Naive thymus-derived CD8-positive, alpha-beta T cell (primary cell): ENCODE results near the gene PTK6. TPM values are rescaled to one million over a fixed set of nuclear protein-coding genes. Genes with fewer than 3 reads are reported as not detected.
"Not testable (repeated sequence)": the region's sequence is repeated elsewhere in the genome, so short reads cannot be mapped to it uniquely, and the experiment has no call there.

Experiments used
- ATAC-seq, 2 donors: fragments of 150-1000 bp; cut with Tn5 transposase in 1 of 2; sonication (Bioruptor Pico), chemical (Tn5 transposase) in 1 of 2; 1 replicate in 1 of 2; 2 replicates in 1 of 2; pipeline ENCODE4 v1.10.0; 2021; ENCODE audit warnings: mild to moderate bottlenecking in 2 of 2, moderate library complexity in 2 of 2
- POLR2A ChIA-PET: fragments of 350-600 bp; sonication (Branson Sonifier 250); formaldehyde crosslinking; loops from one replicate; lab custom pipeline; 2021; ENCODE audit warnings: antibody characterized with exemption; lab: Charles Lee
- DNase-seq, 10 donors: peaks; one replicate each; pipeline versions ENCODE4 v3.0.0 to v3.0.0-alpha.2; 2020 to 2022
- H3K27ac Mint-ChIP-seq, 10 donors: one replicate each; pipeline ENCODE4 v1.8.0; 2020 to 2022; ENCODE audit warnings: mild to moderate bottlenecking in 10 of 10, mixed read lengths in 10 of 10, moderate library complexity in 4 of 10, inconsistent platforms in 1 of 10
- H3K27me3 Mint-ChIP-seq, 5 donors: one replicate each; pipeline ENCODE4 v1.8.0; 2021 to 2022; ENCODE audit warnings: mixed read lengths in 5 of 5
- H3K36me3 Mint-ChIP-seq, 3 donors: one replicate each; pipeline ENCODE4 v1.8.0; 2020 to 2022; ENCODE audit warnings: mixed read lengths in 3 of 3, mild to moderate bottlenecking in 2 of 3, inconsistent platforms in 1 of 3
- H3K4me1 Mint-ChIP-seq, 4 donors: one replicate each; pipeline ENCODE4 v1.8.0; 2021 to 2022; ENCODE audit warnings: mixed read lengths in 4 of 4
- H3K4me3 Mint-ChIP-seq, 10 donors: one replicate each; pipeline ENCODE4 v1.8.0; 2020 to 2022; ENCODE audit warnings: mild to moderate bottlenecking in 10 of 10, mixed read lengths in 10 of 10, moderate library complexity in 6 of 10, inconsistent platforms in 1 of 10
- H3K9me3 Mint-ChIP-seq, 9 donors: one replicate each; pipeline ENCODE4 v1.8.0; 2020 to 2022; ENCODE audit warnings: mixed read lengths in 9 of 9, mild to moderate bottlenecking in 3 of 9, inconsistent platforms in 1 of 9, moderate library complexity in 1 of 9
- polyA plus RNA-seq, 3 donors: library from polyadenylated mRNA; unstranded; fragments of 300-500 nt; fragmentation: Illumina TruSeq; gene quantifications; one replicate each; pipeline ENCODE4 v1.2.3, GENCODE V29; 2021
- total RNA-seq, 8 experiments: library from RNA in 2 of 8; stranded (reverse) in 2 of 8; gene quantifications; one replicate each; pipeline ENCODE4 v1.2.3 and lab custom pipeline; 2021 to 2026

PTK6 gene
- total and polyA plus RNA-seq, 5 experiments from 2014 or later = 0.09 to 0.44 (median 0.16) TPM

DNA sequence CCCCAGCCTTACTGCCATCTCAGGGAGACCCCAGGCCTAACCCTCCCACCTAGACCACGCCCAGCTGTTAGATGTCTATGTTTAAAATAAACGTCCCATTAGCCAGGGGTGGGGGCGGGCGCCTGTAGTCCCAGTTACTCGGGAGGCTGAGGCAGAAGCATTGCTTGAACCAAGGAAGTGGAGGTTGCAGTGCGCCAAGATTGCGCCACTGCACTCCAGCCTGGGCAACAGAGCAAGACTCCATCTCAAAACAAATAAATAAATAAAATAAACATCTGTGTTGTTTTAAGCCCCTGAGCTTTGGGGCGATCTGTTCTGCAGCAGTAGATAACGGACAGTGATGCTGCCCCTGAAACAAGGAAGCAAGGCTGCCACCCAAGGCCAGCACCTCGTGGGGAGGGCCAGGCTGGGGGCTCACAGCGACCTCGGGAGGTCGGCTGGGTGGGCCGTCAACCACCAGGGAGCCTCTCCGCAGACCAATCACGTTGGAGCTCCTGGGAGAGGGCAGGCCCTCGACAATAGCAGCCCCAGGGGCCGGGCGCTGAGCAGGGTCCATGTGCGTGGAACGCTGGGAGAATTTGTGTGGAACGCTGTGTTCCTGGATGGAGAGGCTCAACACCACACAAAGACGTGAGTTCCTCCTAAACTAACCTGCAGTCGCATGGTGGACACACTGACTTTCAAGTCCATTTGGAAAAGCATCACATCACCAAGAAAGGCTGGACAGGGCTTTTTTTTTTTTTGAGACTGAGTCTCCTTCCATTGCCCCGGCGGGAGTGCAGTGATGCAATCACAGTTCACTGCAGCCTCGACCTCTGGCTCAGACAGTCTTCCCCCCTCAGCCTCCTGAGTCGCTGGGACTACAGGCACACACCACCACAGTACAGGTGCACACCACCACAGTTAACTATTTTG lies 37.9 kb upstream of the PTK6 start:
- no peaks in the 10 kb centered on the region for H3K9me3 Mint-ChIP-seq
- no peak for DNase-seq
- ATAC-seq = no peak
- H3K27ac Mint-ChIP-seq = peak overlapping the region in 5 of 10 donors; percentile 7 to 86 (median 75)
- POLR2A ChIA-PET = interaction anchor here (1.1 kb wide), 1 partner anchor 16 kb away, joined by 3 read pairs; no protein-coding TSS in a partner anchor
- H3K4me1 Mint-ChIP-seq = peaks cover under 1 to 5% (median 2%) of the 10 kb centered on the region in 4 donors
- H3K27me3 Mint-ChIP-seq = peaks cover 0 to 2% (median 0%) of the 10 kb centered on the region in 5 donors
- peak overlapping the region; percentile 33 to 79 (median 70) for H3K4me3 Mint-ChIP-seq
- no peaks in the 10 kb centered on the region for H3K36me3 Mint-ChIP-seq

DNA sequence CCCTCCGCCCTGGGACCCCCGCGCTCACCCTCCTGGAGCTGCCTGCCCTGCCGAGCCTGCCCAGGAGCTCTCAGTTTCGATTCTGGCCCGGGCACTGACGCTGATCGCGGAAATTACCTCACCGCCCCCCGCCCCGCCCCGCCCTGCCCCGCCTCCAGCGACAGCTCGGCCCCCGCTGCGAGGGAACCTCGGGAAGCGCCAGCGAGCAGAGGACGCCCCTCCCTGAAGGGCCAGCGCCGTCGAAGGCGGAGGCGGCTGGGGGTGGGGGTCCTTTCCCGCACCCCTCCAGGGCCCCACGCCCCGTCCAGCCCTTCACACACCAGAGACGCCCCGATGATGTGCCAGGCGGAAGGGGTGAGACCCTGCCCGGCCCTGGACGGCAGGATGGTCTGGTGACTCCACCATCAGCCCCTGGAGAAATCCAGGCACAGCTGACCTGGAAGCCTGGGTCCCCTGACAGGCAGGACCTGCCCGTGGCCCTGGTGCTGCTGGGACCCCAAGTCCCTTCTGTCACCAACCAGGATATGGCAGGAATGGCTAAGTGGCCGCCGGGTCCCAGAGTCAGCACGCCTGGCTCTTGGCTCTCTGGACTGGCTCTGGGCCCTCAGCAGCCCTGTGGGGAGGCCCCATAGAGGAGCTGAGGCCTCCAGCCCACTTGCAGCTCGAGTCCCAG lies 37.1 kb upstream of the PTK6 start, which contains the start of gene HELZ2:
TSS of gene HELZ2 (minus strand) at position 84 of the 673 bp plus-strand sequence. CDS start 1,854 bp downstream, outside the sequence.
- Mint-ChIP-seq H3K27me3 (peaks cover 0 to 2% (median 0%) of the 10 kb centered on the region in 5 donors), H3K9me3 (no peaks in the 10 kb centered on the region), H3K36me3 (no peaks in the 10 kb centered on the region), H3K4me3 (peak within 1 kb of the TSS; percentile 74 to 89 (median 79)), H3K27ac (peak within 1 kb of the TSS in 8 of 10 donors; percentile 36 to 88 (median 76)), H3K4me1 (peaks cover 1 to 13% (median 7%) of the 10 kb centered on the region in 4 donors)
- POLR2A ChIA-PET = interaction anchor here (1.1 to 1.6 kb wide), 4 partner anchors 17 to 67 kb away, joined by 3 read pairs; partner anchors contain the start of gene PTK6
- peak in 9 of 10 donors; percentile 43 to 82 (median 55) for DNase-seq
- peak; percentile 88 for ATAC-seq

DNA sequence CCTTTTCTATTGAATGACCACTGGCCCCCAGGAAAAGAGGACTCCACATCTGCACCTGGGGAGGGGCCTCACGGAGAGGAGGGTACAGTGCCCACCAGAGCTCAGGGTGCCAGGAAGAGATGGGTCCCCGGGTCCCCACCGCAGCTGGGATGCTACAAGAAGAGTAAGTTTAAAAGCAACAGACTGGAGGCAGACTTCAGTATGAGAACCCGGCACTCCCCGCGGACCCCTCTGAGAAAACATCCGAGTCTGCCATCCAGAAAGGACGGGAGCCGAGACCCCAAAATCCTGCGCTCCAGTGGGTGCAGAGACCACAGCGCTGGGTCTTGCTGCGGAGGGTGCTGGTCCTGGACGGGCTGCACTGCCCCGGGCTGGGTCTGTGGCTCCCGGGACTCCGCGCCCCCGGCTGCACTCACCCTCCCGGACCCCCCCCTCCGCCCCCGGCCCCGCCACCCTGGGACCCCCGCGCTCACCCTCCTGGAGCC lies 36.5 kb upstream of the PTK6 start:
- Mint-ChIP-seq H3K4me1 (peaks cover 4 to 19% (median 12%) of the 10 kb centered on the region in 4 donors), H3K9me3 (no peaks in the 10 kb centered on the region), H3K36me3 (no peaks in the 10 kb centered on the region), H3K27ac (peak overlapping the region in 7 of 10 donors; percentile 35 to 88 (median 56)), H3K27me3 (peaks cover 0 to 2% (median 0%) of the 10 kb centered on the region in 5 donors), H3K4me3 (peak overlapping the region; percentile 74 to 89 (median 79))
- POLR2A ChIA-PET = interaction anchor here (1.1 to 1.6 kb wide), 5 partner anchors 18 to 68 kb away, joined by 3 to 4 read pairs (median 3); partner anchors contain the start of gene PTK6
- peak in 1 of 10 donors; percentile 21 for DNase-seq
- ATAC-seq = peak; percentile 26 to 58

DNA sequence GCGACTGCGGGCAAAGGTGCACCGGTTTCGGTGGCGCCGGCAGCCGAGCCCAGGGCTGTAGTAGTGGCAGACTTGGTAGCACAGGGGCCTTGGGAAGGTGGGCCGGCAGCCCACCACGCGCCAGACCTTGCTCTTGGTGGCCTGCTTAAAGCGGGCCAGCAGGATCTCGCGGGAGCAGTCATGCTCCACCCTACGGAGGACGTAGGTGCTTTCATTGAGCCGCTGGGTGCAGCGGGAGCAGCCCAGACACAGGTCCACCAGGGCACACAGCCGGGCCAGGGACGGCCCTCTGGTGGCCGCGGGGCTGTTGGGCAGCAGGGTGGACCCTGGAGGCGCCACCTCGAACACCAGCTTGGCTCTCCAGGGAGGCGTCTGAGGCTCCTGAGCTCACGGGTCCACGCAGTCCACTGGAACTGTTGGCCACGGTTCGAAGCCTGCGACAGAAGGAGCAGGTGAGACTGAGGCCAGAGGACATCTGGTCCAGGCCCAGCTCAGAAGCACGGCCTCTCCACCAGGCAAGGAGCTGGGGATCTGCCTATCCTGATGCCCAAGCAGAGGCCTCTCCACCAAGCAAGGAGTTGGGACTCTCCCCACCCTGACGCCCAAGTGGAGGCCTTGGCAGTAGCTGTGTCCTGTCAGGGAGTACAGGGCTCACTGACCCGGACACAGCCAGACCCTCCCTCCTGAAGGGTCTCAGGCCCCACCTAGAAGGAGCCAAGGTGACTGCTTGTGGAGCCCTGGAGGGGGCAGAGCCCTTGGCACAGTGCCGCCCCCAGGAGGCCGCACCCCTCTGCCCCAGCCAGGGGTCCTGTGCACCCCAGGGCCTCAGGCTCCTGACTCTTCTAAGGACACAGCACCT lies 35.8 kb upstream of the PTK6 start:
- peak in 1 of 2 donors; percentile 2 for ATAC-seq
- Mint-ChIP-seq H3K27me3 (no peaks in the 10 kb centered on the region), H3K4me1 (peaks cover 6 to 24% (median 17%) of the 10 kb centered on the region in 4 donors), H3K9me3 (no peaks in the 10 kb centered on the region), H3K4me3 (peak overlapping the region; percentile 74 to 89 (median 79)), H3K36me3 (no peaks in the 10 kb centered on the region), H3K27ac (peak overlapping the region in 5 of 10 donors; percentile 51 to 88 (median 78))
- POLR2A ChIA-PET = interaction anchor here (1.3 to 1.6 kb wide), 5 partner anchors 18 to 69 kb away, joined by 3 to 5 read pairs (median 3); partner anchors contain the start of genes FNDC11 and PTK6
- DNase-seq = no peak

DNA sequence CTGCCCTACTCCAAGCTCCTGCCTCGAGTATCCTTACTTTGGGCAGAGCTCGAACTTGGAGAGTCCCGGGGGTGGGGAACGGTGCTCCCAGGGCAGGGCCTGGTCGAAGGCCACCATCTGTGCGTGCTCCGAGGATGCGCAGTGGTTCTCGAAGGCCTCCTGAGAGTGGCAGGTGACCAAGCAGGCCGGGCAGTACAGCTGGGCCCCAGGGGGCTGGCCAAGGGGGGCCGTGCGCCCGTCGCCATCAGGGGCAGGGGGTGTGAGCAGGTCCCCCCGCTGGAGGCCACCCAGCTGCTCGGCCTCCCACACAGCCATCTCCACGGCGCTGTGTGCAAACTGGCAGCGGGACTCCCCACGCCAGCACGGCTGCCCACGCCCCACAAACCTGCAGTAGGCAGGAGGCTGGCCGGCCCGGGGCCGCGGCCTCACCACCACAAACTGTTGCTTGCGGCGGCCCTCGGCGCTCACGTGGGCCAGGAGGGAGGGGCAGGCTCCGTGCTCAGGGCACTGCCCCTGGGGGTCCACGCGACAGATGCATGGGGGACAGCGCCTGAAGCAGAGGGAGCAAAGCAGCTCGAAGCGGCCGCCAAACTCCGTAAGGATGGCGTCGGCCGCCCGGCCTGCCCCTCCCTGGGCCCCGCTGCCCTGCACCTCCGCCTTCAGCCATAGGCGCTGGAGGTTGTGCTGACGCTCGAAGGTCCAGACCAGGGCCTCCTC lies 35.1 kb upstream of the PTK6 start:
- Mint-ChIP-seq H3K36me3 (no peaks in the 10 kb centered on the region), H3K4me3 (peak overlapping the region in 1 of 10 donors; percentile 16), H3K4me1 (peaks cover 10 to 32% (median 25%) of the 10 kb centered on the region in 4 donors), H3K9me3 (no peaks in the 10 kb centered on the region), H3K27ac (no peak overlapping the region), H3K27me3 (no peaks in the 10 kb centered on the region)
- DNase-seq = no peak
- no peak for ATAC-seq
- POLR2A ChIA-PET = interaction anchor here (1.1 to 1.4 kb wide), 3 partner anchors 18 to 60 kb away, joined by 3 to 5 read pairs (median 4); partner anchors contain the start of gene FNDC11

DNA sequence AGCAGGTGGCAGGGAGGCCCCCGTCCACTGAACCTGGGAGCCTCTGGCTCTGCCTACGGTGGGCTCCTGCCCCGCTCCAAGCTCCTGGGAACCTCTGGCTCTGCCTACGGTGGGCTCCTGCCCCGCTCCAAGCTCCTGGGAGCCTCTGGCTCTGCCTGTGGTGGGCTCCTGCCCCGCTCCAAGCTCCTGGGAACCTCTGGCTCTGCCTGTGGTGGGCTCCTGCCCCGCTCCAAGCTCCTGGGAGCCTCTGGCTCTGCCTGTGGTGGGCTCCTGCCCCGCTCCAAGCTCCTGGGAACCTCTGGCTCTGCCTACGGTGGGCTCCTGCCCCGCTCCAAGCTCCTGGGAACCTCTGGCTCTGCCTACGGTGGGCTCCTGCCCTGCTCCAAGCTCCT lies 33.9 kb upstream of the PTK6 start:
- ATAC-seq, H3K27me3 Mint-ChIP-seq, H3K36me3 Mint-ChIP-seq, H3K4me3 Mint-ChIP-seq, H3K27ac Mint-ChIP-seq, POLR2A ChIA-PET, H3K9me3 Mint-ChIP-seq, DNase-seq: not testable (repeated sequence)
- H3K4me1 Mint-ChIP-seq = peaks cover 9 to 32% (median 29%) of the 10 kb centered on the region in 4 donors

DNA sequence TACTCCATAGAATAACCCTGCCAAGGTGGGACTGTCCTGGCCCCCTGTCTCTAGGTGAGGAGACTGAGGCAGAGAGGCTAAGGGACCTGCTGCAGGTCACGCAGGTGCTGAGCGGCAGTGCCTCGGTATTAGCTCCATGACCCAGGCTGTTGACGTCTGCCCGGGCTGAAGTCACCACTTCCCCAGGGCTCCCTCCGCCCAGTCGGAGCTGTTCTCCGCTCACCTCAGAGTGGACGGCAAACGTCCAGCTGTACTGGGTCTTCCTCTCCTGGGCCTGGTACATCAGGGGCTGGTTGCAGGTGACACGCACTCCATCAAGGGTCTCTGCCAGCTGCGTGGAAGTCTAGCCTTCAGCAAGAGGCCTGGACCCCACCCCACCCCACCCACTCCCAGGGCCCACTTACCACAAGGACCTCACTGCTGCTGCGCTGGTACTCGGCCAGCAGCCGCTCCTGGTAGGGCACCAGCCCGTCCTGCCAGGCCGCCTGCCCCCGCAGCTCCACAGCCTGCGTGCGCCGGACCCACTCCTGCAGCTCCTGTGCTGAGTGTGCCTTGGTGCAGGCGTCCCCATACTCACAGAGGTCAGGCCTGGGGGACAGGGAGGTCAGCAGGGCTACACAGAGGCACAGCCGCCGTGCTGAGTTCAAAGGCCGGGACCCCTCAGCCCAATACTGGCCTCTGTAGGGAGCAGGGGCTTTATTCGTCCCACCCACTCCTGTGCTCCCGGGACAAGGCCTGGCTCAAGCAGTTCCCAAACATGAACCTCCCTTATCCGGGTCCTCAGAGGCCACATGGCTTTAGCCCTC lies 33.3 kb upstream of the PTK6 start:
- Mint-ChIP-seq H3K4me1 (peaks cover 9 to 32% (median 29%) of the 10 kb centered on the region in 4 donors), H3K27ac (no peak overlapping the region), H3K9me3 (no peaks in the 10 kb centered on the region), H3K4me3 (peak overlapping the region in 3 of 10 donors; percentile 22 to 79 (median 55)), H3K27me3 (no peaks in the 10 kb centered on the region), H3K36me3 (no peaks in the 10 kb centered on the region)
- POLR2A ChIA-PET = interaction anchor here (1.0 kb wide), 1 partner anchor 18 kb away, joined by 5 read pairs; no protein-coding TSS in a partner anchor
- ATAC-seq (no peak), DNase-seq (no peak)

DNA sequence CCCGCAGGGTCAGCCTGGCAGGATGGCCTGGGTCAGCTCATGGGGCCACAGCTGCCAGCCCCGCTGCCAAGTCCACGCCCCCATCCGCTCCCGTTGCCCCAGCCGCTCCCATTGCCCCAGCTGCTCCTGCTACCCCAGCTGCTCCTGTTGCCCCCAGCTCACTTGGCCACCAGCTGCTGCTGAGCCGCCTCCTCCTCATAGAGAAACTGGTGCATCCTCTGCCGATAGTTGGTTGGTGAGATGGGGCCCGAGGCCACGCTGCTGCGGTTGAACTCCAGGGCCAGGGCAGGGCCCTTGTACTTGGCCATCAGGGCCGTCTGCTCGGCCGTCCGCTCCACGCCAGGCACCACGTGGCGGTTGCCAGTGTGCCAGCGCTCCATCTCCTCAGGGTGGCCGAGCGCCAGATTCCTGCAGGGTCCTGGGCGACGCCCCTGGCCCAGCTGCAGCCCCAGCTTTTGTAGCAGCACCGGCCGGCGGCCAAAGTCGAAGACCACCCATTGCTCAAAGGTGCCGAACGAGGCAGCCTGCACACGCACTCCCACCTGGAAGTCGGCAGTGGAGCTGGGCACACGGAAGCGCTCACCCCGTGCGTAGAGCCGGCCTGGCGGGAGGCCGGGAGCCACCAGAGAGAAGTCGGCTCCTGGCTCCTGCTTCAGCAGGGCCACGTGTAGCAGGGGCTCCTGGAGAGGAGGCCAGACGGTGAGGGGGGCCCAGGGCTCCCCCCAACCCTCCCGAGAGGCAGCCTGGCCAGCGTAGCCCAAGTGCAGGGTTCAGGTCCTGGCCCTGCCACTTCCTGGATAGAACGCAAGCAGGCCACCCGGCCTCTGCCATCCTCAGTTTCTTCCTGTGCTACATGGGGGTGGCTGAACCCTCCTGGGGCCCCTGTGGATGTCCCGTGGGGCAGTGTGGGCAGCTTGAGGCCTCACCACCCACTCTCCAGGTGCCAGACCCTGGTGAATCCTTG lies 32.1 kb upstream of the PTK6 start:
- POLR2A ChIA-PET = interaction anchor here (0.6 to 5.5 kb wide), 8 partner anchors 11 to 72 kb away, joined by 3 to 37 read pairs (median 6); partner anchors contain the start of genes FNDC11 and GMEB2
- no peak for ATAC-seq
- Mint-ChIP-seq H3K4me3 (peak overlapping the region in 9 of 10 donors; percentile 18 to 85 (median 63)), H3K9me3 (no peaks in the 10 kb centered on the region), H3K27ac (no peak overlapping the region), H3K36me3 (no peaks in the 10 kb centered on the region), H3K4me1 (peaks cover 9 to 32% (median 29%) of the 10 kb centered on the region in 4 donors), H3K27me3 (no peaks in the 10 kb centered on the region)
- no peak for DNase-seq

DNA sequence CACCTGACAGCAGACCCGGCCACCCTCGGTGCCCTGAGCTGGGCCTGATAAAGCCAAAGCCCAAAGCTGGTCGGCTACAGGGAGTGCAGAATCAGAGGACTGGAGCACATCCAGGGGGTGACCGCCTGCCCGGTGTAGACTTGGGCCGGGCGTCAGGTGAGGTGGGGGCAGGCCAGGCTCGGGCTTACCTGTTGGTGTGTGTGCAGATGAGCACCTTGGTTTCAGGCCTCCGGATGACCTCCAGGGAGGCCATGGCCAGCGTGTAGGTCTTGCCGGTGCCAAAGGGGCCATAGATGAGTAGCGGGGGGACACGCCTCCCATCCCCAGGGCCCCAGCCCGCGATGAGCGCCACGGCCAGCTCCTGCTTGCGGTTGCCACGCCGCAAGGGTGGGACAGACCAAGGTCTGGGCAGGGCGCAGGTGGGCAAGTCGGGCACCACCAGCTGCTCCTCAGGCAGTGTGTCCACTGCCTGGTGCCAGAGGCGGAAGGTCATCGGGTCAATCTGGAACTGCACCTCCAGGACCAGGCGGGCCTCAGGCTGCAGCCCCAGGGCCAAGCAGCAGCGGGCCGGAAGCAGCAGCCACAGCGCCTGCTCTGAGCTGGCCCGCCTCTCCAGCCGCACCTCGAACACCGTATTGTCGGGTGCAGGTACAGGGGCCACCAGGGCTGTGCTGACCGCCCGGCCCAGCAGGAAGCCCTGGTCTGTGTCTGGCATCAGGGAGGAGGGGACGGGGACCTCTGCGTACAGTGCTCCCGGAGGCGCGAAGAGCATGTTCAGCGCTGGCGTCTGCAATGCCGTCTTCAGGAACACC lies 31.2 kb upstream of the PTK6 start:
- Mint-ChIP-seq H3K9me3 (no peaks in the 10 kb centered on the region), H3K36me3 (no peaks in the 10 kb centered on the region), H3K4me3 (peak overlapping the region; percentile 68 to 89 (median 82)), H3K27ac (peak overlapping the region in 7 of 10 donors; percentile 18 to 70 (median 37)), H3K4me1 (peaks cover 9 to 32% (median 28%) of the 10 kb centered on the region in 4 donors), H3K27me3 (no peaks in the 10 kb centered on the region)
- POLR2A ChIA-PET = interaction anchor here (0.6 to 5.5 kb wide), 11 partner anchors 10 to 412 kb away, joined by 3 to 37 read pairs (median 4); partner anchors contain the start of genes FNDC11, GMEB2, PRPF6 and PTK6
- no peak for DNase-seq
- ATAC-seq = peak; percentile 24 to 41
